Tibial artery (tissue), 4 donors: ENCODE measurements around the gene C10orf90.

Experiments
- DNase-seq, 2 donors: peaks; one replicate each; pipeline ENCODE4 v3.0.0-alpha.2; 2019
- H3K27ac ChIP-seq, 2 donors: fragments of 200-600 bp; sonication (generic) in 1 of 2; 1 replicate in 1 of 2; 2 replicates in 1 of 2; pipeline ENCODE4 v1.5.1; 2018 to 2019; ENCODE audit warnings: mild to moderate bottlenecking in 1 of 2
- H3K27me3 ChIP-seq, 2 donors: fragments of 200-600 bp; sonication (generic) in 1 of 2; one replicate each; pipeline versions ENCODE4 v1.5.1 to v1.6.0; 2016 to 2019
- H3K36me3 ChIP-seq, 3 donors: fragments of 200-600 bp; sonication (generic) in 2 of 3; one replicate each; pipeline ENCODE4 v1.5.1; 2016 to 2019; ENCODE audit warnings: mild to moderate bottlenecking in 2 of 3
- H3K4me1 ChIP-seq, 4 donors: fragments of 200-600 bp; sonication (generic) in 2 of 4; 1 replicate in 3 of 4; 2 replicates in 1 of 4; pipeline ENCODE4 v1.5.1; 2016 to 2019
- H3K4me3 ChIP-seq, 2 donors: fragments of 200-600 bp; sonication (generic) in 1 of 2; 1 replicate in 1 of 2; 2 replicates in 1 of 2; pipeline ENCODE4 v1.5.1; 2018 to 2019; ENCODE audit warnings: mild to moderate bottlenecking in 2 of 2
- H3K9me3 ChIP-seq, 3 donors: fragments of 200-600 bp; sonication (generic) in 1 of 3; one replicate each; pipeline ENCODE4 v1.5.1; 2016 to 2019
- intact Hi-C: fragments of 100-400 bp; cut with DNase I; formaldehyde crosslinking; loops from one replicate; pipeline ENCODE4 v1.15.0; 2023; ENCODE audit warnings: low total_unique reads
- TF ChIP-seq, protein P1 (sequence below), 2 experiments: fragments of 200-600 bp in 1 of 2; fragments of 450-650 bp in 1 of 2; IDR thresholded peaks; one replicate each; pipeline ENCODE4 v1.5.1; 2017 to 2019; ENCODE audit warnings: antibody characterized with exemption in 2 of 2, mild to moderate bottlenecking in 1 of 2, moderate library complexity in 1 of 2

C10orf90 gene

DNA sequence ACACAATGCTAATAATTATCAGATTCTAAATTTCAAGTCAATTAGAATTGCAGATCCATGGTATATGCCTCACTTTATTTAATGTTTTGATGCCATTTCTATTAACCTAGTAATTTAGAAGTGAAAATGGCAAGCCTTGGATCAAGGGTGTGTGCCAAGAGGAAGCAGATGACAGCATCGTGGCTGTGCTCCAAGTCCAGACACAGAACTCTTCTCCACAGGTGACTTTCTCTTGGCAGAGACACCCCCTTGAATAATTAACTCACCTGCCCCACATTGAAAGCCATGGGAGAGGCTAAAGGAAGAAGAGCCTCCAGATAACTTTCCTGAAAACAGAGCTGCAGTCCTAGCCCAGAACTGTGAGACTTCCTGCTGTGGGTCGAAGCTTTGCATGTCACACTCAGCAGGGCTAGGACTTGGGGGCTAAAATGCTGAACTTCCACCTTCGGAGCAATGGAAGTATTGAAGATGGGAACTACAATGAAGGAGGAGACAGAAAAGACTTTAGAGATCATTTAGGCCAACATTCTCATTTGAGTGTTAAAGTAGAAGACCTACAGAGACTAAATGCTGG, 996 bp upstream of the C10orf90 start:
- TF ChIP-seq, protein P1, sequence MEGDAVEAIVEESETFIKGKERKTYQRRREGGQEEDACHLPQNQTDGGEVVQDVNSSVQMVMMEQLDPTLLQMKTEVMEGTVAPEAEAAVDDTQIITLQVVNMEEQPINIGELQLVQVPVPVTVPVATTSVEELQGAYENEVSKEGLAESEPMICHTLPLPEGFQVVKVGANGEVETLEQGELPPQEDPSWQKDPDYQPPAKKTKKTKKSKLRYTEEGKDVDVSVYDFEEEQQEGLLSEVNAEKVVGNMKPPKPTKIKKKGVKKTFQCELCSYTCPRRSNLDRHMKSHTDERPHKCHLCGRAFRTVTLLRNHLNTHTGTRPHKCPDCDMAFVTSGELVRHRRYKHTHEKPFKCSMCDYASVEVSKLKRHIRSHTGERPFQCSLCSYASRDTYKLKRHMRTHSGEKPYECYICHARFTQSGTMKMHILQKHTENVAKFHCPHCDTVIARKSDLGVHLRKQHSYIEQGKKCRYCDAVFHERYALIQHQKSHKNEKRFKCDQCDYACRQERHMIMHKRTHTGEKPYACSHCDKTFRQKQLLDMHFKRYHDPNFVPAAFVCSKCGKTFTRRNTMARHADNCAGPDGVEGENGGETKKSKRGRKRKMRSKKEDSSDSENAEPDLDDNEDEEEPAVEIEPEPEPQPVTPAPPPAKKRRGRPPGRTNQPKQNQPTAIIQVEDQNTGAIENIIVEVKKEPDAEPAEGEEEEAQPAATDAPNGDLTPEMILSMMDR (IDR thresholded peaks at IDR 0.05): no peak
- DNase-seq: no peak
- H3K4me3 ChIP-seq: no peak overlapping the region

DNA sequence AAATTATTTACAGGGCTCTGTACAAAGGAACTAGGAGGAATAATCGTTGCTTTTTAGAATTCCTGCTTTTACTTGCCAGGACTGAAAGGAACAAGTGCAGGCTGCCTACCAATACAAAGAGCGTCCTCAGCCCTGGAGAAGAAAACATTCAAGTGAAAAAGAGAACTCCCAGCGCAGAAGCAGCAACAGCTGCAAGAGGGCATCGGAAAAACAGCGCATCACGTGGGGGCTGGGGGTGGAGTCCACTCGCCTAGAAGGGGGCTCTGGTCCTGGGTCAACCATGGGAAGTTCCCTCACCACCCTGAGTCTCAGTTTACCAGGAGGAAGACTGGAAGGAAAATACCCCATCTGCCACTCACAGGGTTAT, 385 bp upstream of the C10orf90 start:
- H3K27me3 ChIP-seq: no peaks in the 10 kb centered on the region
- intact Hi-C loops: no loop called here
- TF ChIP-seq, protein P1 (IDR thresholded peaks at IDR 0.05): no peak
- no peak for DNase-seq
- no peak overlapping the region for H3K27ac ChIP-seq
- no peaks in the 10 kb centered on the region for H3K4me1 ChIP-seq
- no peaks in the 10 kb centered on the region for H3K9me3 ChIP-seq
- no peaks in the 10 kb centered on the region for H3K36me3 ChIP-seq
- H3K4me3 ChIP-seq: no peak overlapping the region

More for the DNA sequence above, 996 bp upstream of the C10orf90 start:
- no peaks in the 10 kb centered on the region for H3K9me3 ChIP-seq
- H3K27ac ChIP-seq: no peak overlapping the region
- no peaks in the 10 kb centered on the region for H3K4me1 ChIP-seq
- no peaks in the 10 kb centered on the region for H3K27me3 ChIP-seq
- intact Hi-C loops: no loop called here
- H3K36me3 ChIP-seq: no peaks in the 10 kb centered on the region

DNA sequence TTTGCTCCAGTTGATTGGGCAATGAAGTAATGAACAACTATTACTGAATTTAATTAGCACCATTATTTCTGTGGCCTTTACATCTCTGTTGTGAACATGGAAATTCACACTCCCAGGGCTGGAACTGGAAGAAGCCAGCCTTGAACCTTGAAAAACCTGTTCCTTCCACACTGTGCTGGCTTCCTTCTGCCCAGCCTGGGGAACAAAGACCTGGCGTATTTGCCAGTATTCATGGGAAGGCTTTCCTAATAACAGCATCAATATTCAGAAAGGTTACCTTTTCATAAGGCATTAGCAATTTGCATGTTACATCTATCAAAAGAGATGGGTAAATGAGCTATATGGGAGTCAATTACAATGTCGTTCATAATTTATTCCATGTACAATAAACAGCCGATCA, 1.3 kb downstream of the C10orf90 start:
- TF ChIP-seq, protein P1 (IDR thresholded peaks at IDR 0.05): no peak
- Histone ChIP-seq H3K27ac (no peak overlapping the region), H3K9me3 (no peaks in the 10 kb centered on the region), H3K4me3 (no peak overlapping the region), H3K27me3 (peaks cover 0 to 4% of the 10 kb centered on the region in 2 donors), H3K36me3 (no peaks in the 10 kb centered on the region), H3K4me1 (no peaks in the 10 kb centered on the region)
- intact Hi-C loops: no loop called here
- DNase-seq: no peak

DNA sequence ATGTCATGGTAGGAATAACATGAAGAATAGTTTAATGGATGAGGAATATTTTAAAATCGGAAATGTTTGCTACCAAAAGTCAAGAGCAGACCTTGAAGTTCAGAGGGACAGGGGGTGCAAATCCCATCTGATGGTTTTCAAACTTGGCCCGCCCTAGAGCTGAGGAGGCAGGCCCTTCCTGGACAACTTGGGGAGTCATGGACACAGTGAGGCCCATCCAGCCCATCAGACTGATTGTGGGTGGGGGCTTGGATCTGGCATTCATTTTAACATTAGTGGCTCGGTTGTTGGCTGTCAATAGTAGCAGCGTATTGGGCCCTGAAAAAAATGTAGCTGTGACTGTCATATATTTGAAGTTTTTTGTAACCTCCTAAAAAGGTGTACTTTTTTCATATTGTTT, 2.0 kb downstream of the C10orf90 start:
- Histone ChIP-seq H3K4me1 (peaks cover 0 to 3% (median 0%) of the 10 kb centered on the region in 4 donors), H3K27me3 (peaks cover 0 to 4% of the 10 kb centered on the region in 2 donors), H3K4me3 (no peak overlapping the region), H3K27ac (no peak overlapping the region), H3K9me3 (no peaks in the 10 kb centered on the region), H3K36me3 (no peaks in the 10 kb centered on the region)
- DNase-seq: no peak
- intact Hi-C loops: no loop called here
- TF ChIP-seq, protein P1 (IDR thresholded peaks at IDR 0.05): no peak

DNA sequence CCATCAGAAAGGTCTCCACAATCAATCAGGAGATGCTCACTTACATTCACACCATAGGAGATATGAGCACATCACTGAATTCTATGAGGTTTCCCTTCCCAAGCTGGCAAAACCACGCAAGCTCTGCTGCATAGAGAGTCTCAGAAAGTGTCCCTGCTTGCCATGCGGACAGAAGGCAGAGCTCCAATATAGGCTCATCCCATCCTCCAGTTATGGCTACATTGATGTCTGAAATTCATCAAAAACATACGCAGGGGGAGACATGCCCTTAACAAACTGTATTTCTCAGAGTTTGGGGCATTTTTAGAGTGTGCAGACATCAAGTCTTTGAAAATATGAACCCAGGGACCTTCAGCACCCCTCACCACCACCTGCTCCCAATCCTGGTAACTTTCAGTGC, 2.9 kb downstream of the C10orf90 start:
- Histone ChIP-seq H3K4me3 (no peak overlapping the region), H3K36me3 (no peaks in the 10 kb centered on the region), H3K9me3 (no peaks in the 10 kb centered on the region), H3K27me3 (peaks cover 0 to 4% of the 10 kb centered on the region in 2 donors), H3K27ac (no peak overlapping the region), H3K4me1 (peaks cover 0 to 3% (median 0%) of the 10 kb centered on the region in 4 donors)
- TF ChIP-seq, protein P1 (IDR thresholded peaks at IDR 0.05): no peak
- no peak for DNase-seq
- intact Hi-C loops: no loop called here

DNA sequence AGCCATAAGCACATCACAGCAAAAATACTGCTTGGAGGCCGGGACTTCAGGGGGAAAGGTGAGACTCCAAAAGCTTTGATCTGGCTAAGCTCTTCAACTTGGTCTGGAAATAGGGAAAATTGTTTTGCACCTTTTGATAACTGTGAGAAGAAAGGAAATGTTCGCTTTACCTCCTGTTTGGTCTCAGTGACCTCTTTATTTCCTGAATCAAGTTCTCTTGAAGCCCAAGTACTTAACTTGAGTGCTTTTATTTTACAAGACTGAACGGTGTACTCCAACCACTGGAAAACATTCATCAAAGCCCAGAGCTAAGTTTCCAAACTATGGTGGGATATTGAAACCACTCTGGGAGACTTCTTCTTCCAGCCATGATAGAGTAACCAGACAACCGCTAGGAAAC, 5.3 kb downstream of the C10orf90 start:
- intact Hi-C loops: no loop called here
- Histone ChIP-seq H3K27me3 (peaks cover 0 to 4% of the 10 kb centered on the region in 2 donors), H3K4me1 (peaks cover 0 to 8% (median 2%) of the 10 kb centered on the region in 4 donors), H3K27ac (no peak overlapping the region), H3K36me3 (no peaks in the 10 kb centered on the region), H3K4me3 (no peak overlapping the region), H3K9me3 (no peaks in the 10 kb centered on the region)
- TF ChIP-seq, protein P1 (IDR thresholded peaks at IDR 0.05): no peak
- no peak for DNase-seq
